NB4 (cell line): ENCODE results near the gene ADGRA1.

ENCODE experiments used
- CTCF ChIP-seq: IDR thresholded peaks from one replicate; pipeline ENCODE4 v1.5.1; 2012; ENCODE audit warnings: low read depth, low read length
- POLR2A ChIP-seq: IDR thresholded peaks from 2 replicates; pipeline ENCODE4 v1.6.1; 2011; ENCODE audit warnings: mild to moderate bottlenecking; ENCODE audit not compliant: insufficient read length; ENCODE audit errors: extremely low read depth
- TF ChIP-seq, protein P1 (sequence below): IDR thresholded peaks from 2 replicates; pipeline ENCODE4 v1.6.1; 2011; ENCODE audit warnings: low read depth, low read length

DNA sequence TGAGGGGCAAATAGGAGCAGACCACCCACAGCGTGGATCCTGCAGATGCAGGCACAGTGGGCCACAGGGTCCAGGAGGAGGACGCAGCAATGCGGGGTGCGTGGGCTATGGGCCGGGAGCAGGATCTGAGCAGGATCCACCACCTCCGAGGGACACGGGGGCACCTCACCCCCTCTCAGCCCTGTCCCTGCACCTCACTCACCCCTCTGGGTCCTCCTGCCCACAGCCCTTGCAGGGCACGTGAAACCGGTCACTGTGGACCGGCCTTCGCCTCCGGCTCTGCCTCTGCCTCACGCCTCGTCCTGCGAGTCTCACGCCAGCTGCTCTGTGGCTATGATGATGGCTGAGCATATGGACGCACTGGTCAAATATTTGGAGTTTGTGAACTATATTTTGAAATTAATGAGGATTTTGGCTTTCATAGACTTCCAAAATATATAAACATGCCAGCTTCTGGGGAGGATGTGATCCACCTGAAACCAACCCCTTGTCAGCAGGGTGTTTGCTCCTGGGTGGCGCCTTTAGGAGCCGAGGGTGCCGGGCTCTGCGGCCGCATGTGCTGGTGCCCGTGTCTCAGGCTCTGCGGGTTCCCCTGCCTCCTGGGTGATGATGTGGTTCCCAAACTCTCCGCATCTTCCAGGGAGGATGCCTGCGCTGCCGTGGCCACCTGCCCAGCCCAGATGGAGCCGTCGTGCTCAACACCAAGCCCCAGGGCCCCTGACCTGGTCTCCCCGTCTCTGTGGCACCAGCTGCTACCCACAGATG is 11.3 kb upstream of the ADGRA1 start:
- TF ChIP-seq POLR2A (no peak), CTCF (no peak)
- TF ChIP-seq, protein P1, sequence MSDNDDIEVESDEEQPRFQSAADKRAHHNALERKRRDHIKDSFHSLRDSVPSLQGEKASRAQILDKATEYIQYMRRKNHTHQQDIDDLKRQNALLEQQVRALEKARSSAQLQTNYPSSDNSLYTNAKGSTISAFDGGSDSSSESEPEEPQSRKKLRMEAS = no peak
